Keratinocyte (primary cell): ENCODE measurements around the gene TNFAIP8L3. TPM values are rescaled to one million over a fixed set of nuclear protein-coding genes. Genes with fewer than 3 reads are reported as not detected.

Experiments
- DNase-seq: peaks from one replicate; pipeline ENCODE4 v3.0.0-alpha.2; 2011; ENCODE audit warnings: low read depth, missing footprints, low spot score
- FAIRE-seq: peaks from 2 replicates; lab custom pipeline; 2011; peaks lifted over from hg19 to GRCh38; lab: Jason Lieb, UNC
- H2AFZ ChIP-seq: 2 replicates; pipeline ENCODE4 v1.6.0; 2012; ENCODE audit warnings: low read length, control low read depth, inconsistent platforms; ENCODE audit not compliant: control insufficient read depth
- H3K27ac ChIP-seq: 2 replicates; pipeline ENCODE4 v1.5.1; 2011; ENCODE audit warnings: low read length; ENCODE audit not compliant: control insufficient read depth, insufficient read depth
- H3K27me3 ChIP-seq: 3 replicates; pipeline ENCODE4 v1.6.0; 2011; ENCODE audit warnings: low read length; ENCODE audit not compliant: control insufficient read depth, insufficient read depth; ENCODE audit errors: extremely low read depth
- H3K36me3 ChIP-seq, 2 experiments: 2 replicates in 1 of 2; 3 replicates in 1 of 2; pipeline ENCODE4 v1.5.1; 2011; ENCODE audit warnings: low read length in 2 of 2, mild to moderate bottlenecking in 1 of 2; ENCODE audit not compliant: control insufficient read depth in 2 of 2, insufficient read depth in 2 of 2; ENCODE audit errors: extremely low read depth in 1 of 2
- H3K4me1 ChIP-seq: 3 replicates; pipeline ENCODE4 v1.5.1; 2011; ENCODE audit warnings: low read length; ENCODE audit not compliant: control insufficient read depth, insufficient read depth; ENCODE audit errors: extremely low read depth
- H3K4me2 ChIP-seq: 3 replicates; pipeline ENCODE4 v1.6.0; 2011; ENCODE audit warnings: low read depth, low read length; ENCODE audit not compliant: control insufficient read depth, insufficient read depth; ENCODE audit errors: extremely low read depth
- H3K4me3 ChIP-seq, 3 experiments: fragments of 200-600 bp in 1 of 3; sonication (generic) in 1 of 3; 2 replicates in 2 of 3; 3 replicates in 1 of 3; pipeline ENCODE4 v1.5.1; 2011 to 2016; ENCODE audit warnings: low read length in 3 of 3, mild to moderate bottlenecking in 3 of 3, control low read depth in 2 of 3, inconsistent platforms in 1 of 3, low read depth in 1 of 3, mixed read lengths in 1 of 3, mixed run types in 1 of 3, moderate library complexity in 1 of 3; ENCODE audit not compliant: control insufficient read depth in 2 of 3, insufficient read depth in 2 of 3; ENCODE audit errors: extremely low read depth in 1 of 3
- H3K79me2 ChIP-seq: 2 replicates; pipeline ENCODE4 v1.6.0; 2012; ENCODE audit warnings: low read length; ENCODE audit not compliant: control insufficient read depth, insufficient read depth
- H3K9ac ChIP-seq: 3 replicates; pipeline ENCODE4 v1.6.0; 2011; ENCODE audit warnings: low read length; ENCODE audit not compliant: control insufficient read depth, insufficient read depth; ENCODE audit errors: extremely low read depth
- H3K9me1 ChIP-seq: 3 replicates; pipeline ENCODE4 v1.6.0; 2011; ENCODE audit warnings: low read length; ENCODE audit not compliant: control insufficient read depth, insufficient read depth; ENCODE audit errors: extremely low read depth
- H3K9me3 ChIP-seq: 2 replicates; pipeline ENCODE4 v1.5.1; 2012; ENCODE audit warnings: low read depth, low read length; ENCODE audit not compliant: control insufficient read depth
- H4K20me1 ChIP-seq: 3 replicates; pipeline ENCODE4 v1.6.0; 2011; ENCODE audit warnings: low read length; ENCODE audit not compliant: control insufficient read depth, insufficient read depth; ENCODE audit errors: extremely low read depth
- CTCF ChIP-seq, 3 experiments: IDR thresholded peaks in 1 of 3; conservative IDR thresholded peaks in 1 of 3; optimal IDR thresholded peaks in 1 of 3; 2 replicates in 2 of 3; 3 replicates in 1 of 3; pipeline versions ENCODE3 to v1.5.1; 2011; ENCODE audit warnings: low read length in 3 of 3, mild to moderate bottlenecking in 3 of 3, moderate library complexity in 2 of 3, control low read depth in 1 of 3, inconsistent platforms in 1 of 3; ENCODE audit not compliant: insufficient read depth in 2 of 3; ENCODE audit errors: extremely low read depth in 1 of 3
- EZH2 ChIP-seq: IDR thresholded peaks from one replicate; pipeline ENCODE4 v1.6.1; 2012; ENCODE audit warnings: inconsistent platforms, mild to moderate bottlenecking, low read length, moderate library complexity
- dilution Hi-C: fragments of 300-500 bp; cut with MboI; formaldehyde crosslinking; loops from one replicate; pipeline ENCODE4 v1.7.0; 2020; ENCODE audit warnings: low sequenced_read_pairs; ENCODE audit not compliant: extremely low pct_ligation_motif_present
- polyA plus RNA-seq, 5 experiments: library from polyadenylated mRNA; depleted of rRNA in 3 of 5; stranded (reverse) in 3 of 5; stranded (forward) in 1 of 5; unstranded in 1 of 5; fragments of >200 nt; gene quantifications; 1 replicate in 1 of 5; 2 replicates in 3 of 5; 3 replicates in 1 of 5; pipeline versions ENCODE4 v1.2.1 to v1.2.3, GENCODE V29; 2011 to 2012; ENCODE audit warnings: missing spikeins in 2 of 5, low read depth in 1 of 5, low replicate concordance in 1 of 5

The TNFAIP8L3 gene
- polyA plus RNA-seq, 1 donor (not counting 4 experiments of a cell fraction or from before 2014, with no cell fraction given) = 0.51 TPM

- no peaks in the 10 kb centered on the region for H4K20me1 ChIP-seq
- H3K4me1 ChIP-seq = peaks cover 8% of the 10 kb centered on the region
- H2AFZ ChIP-seq = no peak overlapping the region
- no peak overlapping the region for H3K27ac ChIP-seq
- H3K9me3 ChIP-seq = peaks cover 2% of the 10 kb centered on the region
- FAIRE-seq (no peak), DNase-seq (no peak)
- H3K36me3 ChIP-seq = no peaks in the 10 kb centered on the region
- H3K79me2 ChIP-seq = no peaks in the 10 kb centered on the region
- no peaks in the 10 kb centered on the region for H3K27me3 ChIP-seq
- H3K4me2 ChIP-seq = no peak overlapping the region
- H3K4me3 ChIP-seq = no peak overlapping the region
- dilution Hi-C loops = no loop called here
- TF ChIP-seq EZH2 = no peak
- TF ChIP-seq CTCF (optimal IDR thresholded peaks at IDR 0.05 in 1 of 3, IDR thresholded peaks at IDR 0.05 in 1 of 3, conservative IDR thresholded peaks at IDR 0.05 in 1 of 3; ENCODE audit: extremely low read depth in 1 of 3, insufficient read depth in 2 of 3, low read length in 3 of 3) = no peak
- no peaks in the 10 kb centered on the region for H3K9me1 ChIP-seq
- no peak overlapping the region for H3K9ac ChIP-seq
Observed at GRCh38 chr15:51119120-51119519, 24.4 kb upstream of the TNFAIP8L3 start.

GRCh38 chr15:51117270-51117669 lies 22.6 kb upstream of the TNFAIP8L3 start:
- no peak for DNase-seq
- no peak for FAIRE-seq
- dilution Hi-C loops = no loop called here
- H3K27ac ChIP-seq = no peak overlapping the region
- no peak overlapping the region for H3K4me3 ChIP-seq
- no peaks in the 10 kb centered on the region for H3K9me1 ChIP-seq
- H3K36me3 ChIP-seq = no peaks in the 10 kb centered on the region
- no peak overlapping the region for H2AFZ ChIP-seq
- no peaks in the 10 kb centered on the region for H4K20me1 ChIP-seq
- H3K79me2 ChIP-seq = no peaks in the 10 kb centered on the region
- no peak overlapping the region for H3K4me2 ChIP-seq
- H3K27me3 ChIP-seq = no peaks in the 10 kb centered on the region
- peaks cover 8% of the 10 kb centered on the region for H3K4me1 ChIP-seq
- TF ChIP-seq EZH2 = no peak
- no peak for TF ChIP-seq CTCF (optimal IDR thresholded peaks at IDR 0.05 in 1 of 3, IDR thresholded peaks at IDR 0.05 in 1 of 3, conservative IDR thresholded peaks at IDR 0.05 in 1 of 3; ENCODE audit: extremely low read depth in 1 of 3, insufficient read depth in 2 of 3, low read length in 3 of 3)
- peaks cover 2% of the 10 kb centered on the region for H3K9me3 ChIP-seq
- H3K9ac ChIP-seq = no peak overlapping the region
